Transverse colon (tissue), 4 donors: ENCODE measurements around the gene AFG1L.

Source experiments
- CTCF ChIP-seq, 5 experiments: fragments of 200-600 bp in 3 of 5; fragments of 450-650 bp in 2 of 5; sonication (generic) in 3 of 5; IDR thresholded peaks; 1 replicate in 2 of 5; 2 replicates in 3 of 5; pipeline ENCODE4 v1.5.1; 2016 to 2017; ENCODE audit warnings: antibody characterized with exemption in 5 of 5, inconsistent platforms in 3 of 5, mild to moderate bottlenecking in 2 of 5, moderate library complexity in 1 of 5
- POLR2AphosphoS5 ChIP-seq, 3 donors: sonication (generic); formaldehyde crosslinking; IDR thresholded peaks; one replicate each; pipeline ENCODE4 v1.6.1; 2016; ENCODE audit warnings: antibody characterized with exemption in 3 of 3

DNA sequence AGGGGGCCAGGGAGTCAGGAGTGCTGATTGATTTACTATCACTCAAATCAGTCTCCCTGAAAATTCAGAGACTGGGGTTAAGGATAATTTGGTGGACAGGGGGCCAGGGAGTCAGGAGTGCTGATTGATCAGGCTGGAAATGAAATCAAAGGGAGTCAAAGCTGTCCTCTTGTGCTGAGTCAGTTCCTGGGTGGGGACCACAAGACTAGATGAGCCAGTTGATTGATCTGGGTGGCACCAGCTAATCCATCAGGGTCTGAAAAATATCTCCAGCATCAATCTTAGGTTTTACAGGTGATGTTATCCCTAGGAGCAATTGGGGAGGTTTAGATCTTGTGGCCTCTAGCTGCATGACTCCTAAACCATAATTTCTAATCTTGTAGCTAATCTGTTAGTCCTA, 6.1 kb upstream of the AFG1L start:
- no peak for TF ChIP-seq CTCF (IDR thresholded peaks at IDR 0.05)
- TF ChIP-seq POLR2AphosphoS5 (IDR thresholded peaks at IDR 0.05), result no peak
